Left forelimb (tissue), 1 donor: ENCODE measurements around the gene KBTBD7.
"Not testable (repeated sequence)": the region's sequence is repeated elsewhere in the genome, so short reads cannot be mapped to it uniquely, and the experiment has no call there.

ENCODE experiments used
- DNase-seq: peaks from one replicate; pipeline ENCODE4 v3.0.0-alpha.2; 2018; ENCODE audit warnings: low spot score

KBTBD7 gene

GRCh38 chr13:41196011-41196410 lies 1.6 kb upstream of the KBTBD7 start:
- DNase-seq = no peak

- DNase-seq = no peak
Observed at GRCh38 chr13:41193469-41193868, 900 bp downstream of the KBTBD7 start.

GRCh38 chr13:41188584-41188983 lies 5.8 kb downstream of the KBTBD7 start:
- no peak for DNase-seq

- DNase-seq = no peak
Observed at GRCh38 chr13:41186481-41186880, 7.9 kb downstream of the KBTBD7 start.

GRCh38 chr13:41182231-41182630 lies 12.1 kb downstream of the KBTBD7 start:
- DNase-seq = no peak

- no peak for DNase-seq
Observed at GRCh38 chr13:41179593-41180250, 14.6 kb downstream of the KBTBD7 start.

- DNase-seq = no peak
Observed at GRCh38 chr13:41178040-41178439, 16.3 kb downstream of the KBTBD7 start.

- DNase-seq = no peak
Observed at GRCh38 chr13:41177616-41178015, 16.8 kb downstream of the KBTBD7 start.

- DNase-seq = not testable (repeated sequence)
Observed at GRCh38 chr13:41175576-41175975, 18.8 kb downstream of the KBTBD7 start.

GRCh38 chr13:41162151-41162550 lies 32.2 kb downstream of the KBTBD7 start:
- DNase-seq = no peak

- no peak for DNase-seq
Observed at GRCh38 chr13:41159174-41159573, 35.2 kb downstream of the KBTBD7 start.

GRCh38 chr13:41157048-41157717 lies 37.2 kb downstream of the KBTBD7 start:
- DNase-seq = no peak

- DNase-seq = no peak
Observed at GRCh38 chr13:41156620-41157019, 37.7 kb downstream of the KBTBD7 start.

GRCh38 chr13:41154042-41154441 lies 40.3 kb downstream of the KBTBD7 start:
- no peak for DNase-seq

- no peak for DNase-seq
Observed at GRCh38 chr13:41152005-41152404, 42.4 kb downstream of the KBTBD7 start.

GRCh38 chr13:41150058-41150457 lies 44.3 kb downstream of the KBTBD7 start:
- DNase-seq = no peak

GRCh38 chr13:41148419-41149283 lies 45.7 kb downstream of the KBTBD7 start:
- DNase-seq = no peak

- DNase-seq = no peak
Observed at GRCh38 chr13:41145136-41145908, 49.0 kb downstream of the KBTBD7 start.

GRCh38 chr13:41144576-41144975 lies 49.8 kb downstream of the KBTBD7 start:
- DNase-seq = no peak
